HG03108 (cell line): ENCODE results near the gene PCDH9.

ENCODE experiments used
- ATAC-seq: cut with Tn5 transposase; IDR thresholded peaks from one replicate; pipeline ENCODE4 v1.9.1; 2021; ENCODE audit warnings: moderate library complexity; ENCODE audit not compliant: unreplicated experiment

Gene PCDH9

GRCh38 chr13:66681403-66681802 is 548.7 kb downstream of the PCDH9 start:
- ATAC-seq, result no peak

- no peak for ATAC-seq
These were observed 550.1 kb downstream of the PCDH9 start for GRCh38 chr13:66680031-66680430.

- ATAC-seq, result no peak
These were observed 554.5 kb downstream of the PCDH9 start for GRCh38 chr13:66675620-66676019.

GRCh38 chr13:66673401-66673800 is 556.7 kb downstream of the PCDH9 start:
- no peak for ATAC-seq

GRCh38 chr13:66665991-66666390 is 564.1 kb downstream of the PCDH9 start:
- ATAC-seq, result no peak

GRCh38 chr13:66663711-66664110 is 566.4 kb downstream of the PCDH9 start:
- ATAC-seq, result no peak

- ATAC-seq, result no peak
These were observed 566.9 kb downstream of the PCDH9 start for GRCh38 chr13:66663206-66663605.

- no peak for ATAC-seq
These were observed 568.8 kb downstream of the PCDH9 start for GRCh38 chr13:66661336-66661735.

GRCh38 chr13:66660468-66660813 is 569.7 kb downstream of the PCDH9 start:
- ATAC-seq, result no peak

- peak; percentile 57 for ATAC-seq
These were observed 570.3 kb downstream of the PCDH9 start for GRCh38 chr13:66659701-66660467.

- ATAC-seq, result no peak
These were observed 570.9 kb downstream of the PCDH9 start for GRCh38 chr13:66659286-66659685.

GRCh38 chr13:66657165-66657881 is 572.8 kb downstream of the PCDH9 start:
- no peak for ATAC-seq

- no peak for ATAC-seq
These were observed 574.2 kb downstream of the PCDH9 start for GRCh38 chr13:66655847-66656454.

GRCh38 chr13:66644855-66645460 is 585.2 kb downstream of the PCDH9 start:
- no peak for ATAC-seq

- ATAC-seq, result no peak
These were observed 589.9 kb downstream of the PCDH9 start for GRCh38 chr13:66640231-66640630.

GRCh38 chr13:66639044-66639443 is 591.1 kb downstream of the PCDH9 start:
- no peak for ATAC-seq

GRCh38 chr13:66635526-66635925 is 594.6 kb downstream of the PCDH9 start:
- no peak for ATAC-seq

GRCh38 chr13:66634384-66634783 is 595.8 kb downstream of the PCDH9 start:
- no peak for ATAC-seq

GRCh38 chr13:66627512-66627911 is 602.6 kb downstream of the PCDH9 start:
- no peak for ATAC-seq

GRCh38 chr13:66624302-66624701 is 605.8 kb downstream of the PCDH9 start:
- no peak for ATAC-seq

GRCh38 chr13:66623129-66623820 is 606.9 kb downstream of the PCDH9 start:
- ATAC-seq, result no peak
